ENCODE data around the gene EQTN.
A peak's percentile ranks its signal among the peaks of the same experiment; 100 is the strongest.

EQTN gene

DNA sequence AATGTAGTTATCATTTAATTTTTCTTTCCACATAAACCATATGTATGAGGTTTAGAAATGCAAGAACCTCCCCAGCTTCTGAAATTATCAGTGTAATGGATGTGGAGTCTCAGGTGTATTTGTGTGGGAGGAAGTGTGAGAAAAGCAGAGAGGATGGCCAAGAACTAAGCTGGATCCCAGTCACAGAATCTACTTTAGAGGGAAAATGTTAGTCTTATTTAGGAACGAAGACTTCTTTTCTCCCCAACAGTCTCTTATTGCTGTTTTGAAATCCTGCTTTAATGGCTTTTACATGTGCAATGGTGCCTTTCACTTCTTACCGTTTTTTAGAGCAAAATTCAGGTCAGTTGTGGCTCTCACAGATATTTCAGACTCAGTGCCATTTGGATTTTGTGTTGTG, 3.0 kb downstream of the EQTN start:
- no peak overlapping the region for H3K4me3 ChIP-seq (ENCODE audit: low read length)
- TF ChIP-seq, protein P1, sequence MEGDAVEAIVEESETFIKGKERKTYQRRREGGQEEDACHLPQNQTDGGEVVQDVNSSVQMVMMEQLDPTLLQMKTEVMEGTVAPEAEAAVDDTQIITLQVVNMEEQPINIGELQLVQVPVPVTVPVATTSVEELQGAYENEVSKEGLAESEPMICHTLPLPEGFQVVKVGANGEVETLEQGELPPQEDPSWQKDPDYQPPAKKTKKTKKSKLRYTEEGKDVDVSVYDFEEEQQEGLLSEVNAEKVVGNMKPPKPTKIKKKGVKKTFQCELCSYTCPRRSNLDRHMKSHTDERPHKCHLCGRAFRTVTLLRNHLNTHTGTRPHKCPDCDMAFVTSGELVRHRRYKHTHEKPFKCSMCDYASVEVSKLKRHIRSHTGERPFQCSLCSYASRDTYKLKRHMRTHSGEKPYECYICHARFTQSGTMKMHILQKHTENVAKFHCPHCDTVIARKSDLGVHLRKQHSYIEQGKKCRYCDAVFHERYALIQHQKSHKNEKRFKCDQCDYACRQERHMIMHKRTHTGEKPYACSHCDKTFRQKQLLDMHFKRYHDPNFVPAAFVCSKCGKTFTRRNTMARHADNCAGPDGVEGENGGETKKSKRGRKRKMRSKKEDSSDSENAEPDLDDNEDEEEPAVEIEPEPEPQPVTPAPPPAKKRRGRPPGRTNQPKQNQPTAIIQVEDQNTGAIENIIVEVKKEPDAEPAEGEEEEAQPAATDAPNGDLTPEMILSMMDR (conservative IDR thresholded peaks at IDR 0.05; ENCODE audit: low read length) = no peak
- DNase-seq (ENCODE audit: low read depth) = no peak

DNA sequence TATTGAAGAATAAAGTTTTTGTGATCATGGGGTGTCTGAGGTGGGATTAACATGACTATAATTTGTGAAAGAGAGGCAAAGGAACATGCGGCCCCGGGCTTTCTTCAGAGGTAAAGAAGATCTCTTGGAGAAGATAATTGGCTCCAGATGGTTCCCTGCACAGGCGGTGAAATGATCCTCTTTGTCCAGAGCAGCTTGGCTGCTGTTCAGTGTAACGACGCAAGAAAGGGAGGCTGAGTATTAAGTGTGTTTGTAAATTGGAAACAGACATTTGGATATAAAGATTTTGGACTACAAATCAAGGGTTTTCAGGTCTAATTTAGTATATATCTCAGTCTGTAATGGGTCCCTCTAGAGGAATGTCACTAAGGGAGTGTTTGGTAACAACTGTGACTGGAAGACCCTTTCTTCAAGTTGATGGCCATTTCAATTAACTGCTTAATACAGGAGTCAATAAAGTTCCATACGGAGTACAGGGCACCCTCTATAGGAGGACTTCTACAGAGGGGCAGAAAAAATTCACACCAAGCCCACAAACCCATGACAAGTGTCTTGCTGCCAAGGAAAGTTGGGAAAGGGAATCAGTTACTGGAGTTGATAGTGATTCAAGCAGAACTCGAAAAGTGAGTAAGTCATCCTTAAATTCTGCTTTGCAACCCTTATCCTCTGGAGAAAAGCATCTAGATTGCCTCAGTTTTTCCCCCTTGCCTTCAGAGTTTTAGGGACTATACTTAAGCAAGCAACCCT, 4.1 kb downstream of the EQTN start:
- H3K4me3 ChIP-seq (ENCODE audit: low read length) = no peak overlapping the region
- TF ChIP-seq, protein P1 (conservative IDR thresholded peaks at IDR 0.05; ENCODE audit: low read length) = no peak
- peak; percentile 88 for DNase-seq (ENCODE audit: low read depth)

DNA sequence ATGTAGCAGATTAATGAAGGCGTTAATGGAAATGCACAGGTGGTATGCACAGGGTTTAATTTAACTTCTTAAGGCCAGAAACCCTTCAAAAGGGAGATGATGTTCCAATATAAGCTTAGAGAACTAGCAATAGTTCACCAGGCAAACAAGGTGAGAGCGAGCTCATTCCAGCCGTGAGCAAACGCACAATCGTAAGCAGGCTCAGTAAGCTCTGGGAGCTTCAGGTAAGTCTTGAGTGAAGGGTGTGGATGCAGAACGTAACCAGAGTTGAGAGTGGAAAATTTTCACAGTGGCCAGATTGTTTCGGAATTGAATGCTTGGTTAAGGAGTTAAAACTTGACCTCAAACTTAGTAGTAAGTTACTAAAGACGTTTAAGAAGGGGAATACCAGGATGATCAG, 5.7 kb downstream of the EQTN start:
- TF ChIP-seq, protein P1 (conservative IDR thresholded peaks at IDR 0.05; ENCODE audit: low read length) = no peak
- no peak for DNase-seq (ENCODE audit: low read depth)
- H3K4me3 ChIP-seq (ENCODE audit: low read length) = no peak overlapping the region

DNA sequence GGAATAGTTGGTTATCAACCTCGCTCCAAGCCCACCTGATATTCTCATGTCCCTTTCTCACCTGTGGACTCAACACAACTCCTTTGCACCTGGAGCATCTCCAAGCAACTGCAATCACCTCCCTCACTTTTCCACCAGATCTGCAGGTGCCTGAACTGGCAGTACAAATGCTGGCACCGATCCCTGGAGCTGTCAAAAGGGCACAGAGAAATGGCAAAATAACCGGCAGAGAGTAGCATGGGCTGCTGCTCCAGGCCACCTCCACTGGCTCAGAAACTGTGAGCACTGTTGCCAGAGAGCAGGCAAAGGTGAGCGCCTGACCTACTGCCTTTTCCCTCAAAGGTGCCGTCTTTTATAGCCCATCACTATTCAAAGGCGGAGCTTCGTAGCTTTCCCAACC, 14.7 kb downstream of the EQTN start:
- no peak for DNase-seq (ENCODE audit: low read depth)
- TF ChIP-seq, protein P1 (conservative IDR thresholded peaks at IDR 0.05; ENCODE audit: low read length) = no peak

DNA sequence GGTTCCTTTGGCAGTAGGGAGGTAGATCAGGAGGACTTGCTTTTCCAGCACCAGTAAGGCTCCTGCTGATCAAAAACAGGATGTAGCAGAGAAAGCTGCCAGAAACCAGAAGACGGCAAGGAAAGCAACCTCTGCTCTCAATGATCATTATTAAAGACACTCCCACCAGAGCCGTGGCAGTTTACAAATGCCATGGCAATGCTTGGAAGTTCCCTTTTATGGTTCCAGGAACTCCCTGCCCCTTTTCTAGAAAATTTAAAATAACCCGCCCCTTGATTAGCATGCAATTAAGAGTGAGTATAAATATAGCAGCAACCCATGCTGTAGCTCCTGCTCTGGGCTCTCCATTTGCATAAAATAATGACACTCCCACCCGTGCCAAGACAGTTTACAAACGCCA, 16.1 kb downstream of the EQTN start:
- TF ChIP-seq, protein P1 (conservative IDR thresholded peaks at IDR 0.05; ENCODE audit: low read length) = no peak
- DNase-seq (ENCODE audit: low read depth) = peak; percentile 9
- H3K4me3 ChIP-seq (ENCODE audit: low read length) = no peak overlapping the region

More for the DNA sequence above, 14.7 kb downstream of the EQTN start:
- no peak overlapping the region for H3K4me3 ChIP-seq (ENCODE audit: low read length)

DNA sequence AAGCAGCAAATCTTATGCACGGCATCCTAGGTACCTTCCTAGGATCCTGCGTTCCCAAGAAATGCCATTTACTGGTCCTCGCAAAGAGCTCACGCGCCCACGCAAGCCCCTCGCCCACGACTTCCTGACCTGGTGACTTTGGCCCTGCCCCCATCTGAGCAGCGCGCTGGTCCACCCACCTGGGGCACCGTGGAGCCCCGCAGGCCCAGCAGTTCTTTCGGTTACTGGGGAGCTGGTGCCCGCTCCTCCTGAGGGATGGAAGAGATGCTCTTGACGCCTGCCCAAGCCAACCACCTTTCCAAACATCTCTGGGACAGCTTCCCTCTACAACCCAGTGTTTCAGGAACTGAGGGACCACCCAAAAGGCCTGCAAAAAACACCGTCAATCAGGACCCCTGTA, 16.7 kb downstream of the EQTN start:
- H3K4me3 ChIP-seq (ENCODE audit: low read length) = no peak overlapping the region
- TF ChIP-seq, protein P1 (conservative IDR thresholded peaks at IDR 0.05; ENCODE audit: low read length) = no peak
- no peak for DNase-seq (ENCODE audit: low read depth)

DNA sequence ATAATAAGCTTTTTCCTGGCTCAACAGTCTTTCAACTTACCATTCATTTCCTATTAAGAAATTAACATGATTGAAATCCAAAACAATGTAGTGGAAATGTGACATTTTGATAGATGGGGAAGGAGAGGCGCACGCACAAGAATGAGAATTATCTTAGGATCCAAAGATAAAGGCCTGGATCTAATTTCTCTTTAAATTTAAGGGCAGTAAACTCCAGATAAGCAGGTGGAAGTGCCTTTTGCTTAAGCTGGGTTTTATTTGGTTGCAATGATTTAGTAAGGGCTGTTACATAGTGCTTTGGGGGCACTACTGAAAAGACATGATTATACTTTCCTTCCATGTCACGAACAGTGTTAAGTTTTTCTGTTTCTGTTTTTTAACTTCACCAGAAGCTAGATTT, 17.3 kb downstream of the EQTN start:
- DNase-seq (ENCODE audit: low read depth) = no peak
- H3K4me3 ChIP-seq (ENCODE audit: low read length) = no peak overlapping the region
- TF ChIP-seq, protein P1 (conservative IDR thresholded peaks at IDR 0.05; ENCODE audit: low read length) = no peak

Measured in AG10803 (cell line).